Peyer's patch (tissue), 4 donors: Measurements from ENCODE around the gene SEC23A. TPM values are rescaled to one million over a fixed set of nuclear protein-coding genes. Genes with fewer than 3 reads are reported as not detected.

ENCODE experiments used
- DNase-seq, 3 donors: peaks; one replicate each; pipeline ENCODE4 v3.0.0-alpha.2; 2017 to 2019
- H3K27ac ChIP-seq, 4 donors: fragments of 200-600 bp; sonication (generic); one replicate each; pipeline ENCODE4 v1.5.1; 2016 to 2019
- H3K27me3 ChIP-seq, 2 donors: fragments of 200-600 bp; sonication (generic); one replicate each; pipeline ENCODE4 v1.5.1; 2019
- H3K36me3 ChIP-seq, 3 donors: fragments of 200-600 bp; sonication (generic); one replicate each; pipeline ENCODE4 v1.5.1; 2016 to 2019
- H3K4me1 ChIP-seq, 4 donors: fragments of 200-600 bp; sonication (generic); one replicate each; pipeline ENCODE4 v1.5.1; 2016 to 2019
- H3K4me3 ChIP-seq, 4 donors: fragments of 200-600 bp; sonication (generic); 1 replicate in 3 of 4; 2 replicates in 1 of 4; pipeline ENCODE4 v1.5.1; 2016 to 2019; ENCODE audit warnings: mild to moderate bottlenecking in 1 of 4
- H3K9me3 ChIP-seq, 4 donors: fragments of 200-600 bp; sonication (generic); one replicate each; pipeline ENCODE4 v1.5.1; 2016 to 2019; ENCODE audit warnings: mild to moderate bottlenecking in 1 of 4
- POLR2A ChIP-seq, 2 donors: fragments of 450-650 bp; IDR thresholded peaks; one replicate each; pipeline ENCODE4 v1.5.1; 2017; ENCODE audit warnings: antibody characterized with exemption in 2 of 2, mild to moderate bottlenecking in 2 of 2, moderate library complexity in 2 of 2
- total RNA-seq, 4 donors: library from RNA; depleted of rRNA; stranded (reverse); fragments of >200 nt; gene quantifications; one replicate each; pipeline ENCODE4 v1.1.0, GENCODE V29; 2016
- TF ChIP-seq, protein P1 (sequence below), 6 experiments: fragments of 450-650 bp in 4 of 6; fragments of 200-600 bp in 2 of 6; sonication (generic) in 1 of 6; IDR thresholded peaks; one replicate each; pipeline ENCODE4 v1.5.1; 2017 to 2019; ENCODE audit warnings: antibody characterized with exemption in 6 of 6, mild to moderate bottlenecking in 3 of 6, moderate library complexity in 1 of 6

SEC23A gene
- total RNA-seq, 4 donors from 2014 or later, result 118 to 260 (median 188) TPM

- peaks cover 0 to 63% (median 0%) of the 10 kb centered on the region in 3 donors for H3K36me3 ChIP-seq
Observed at GRCh38 chr14:39094515-39094914, 8.5 kb downstream of the SEC23A start.

DNA sequence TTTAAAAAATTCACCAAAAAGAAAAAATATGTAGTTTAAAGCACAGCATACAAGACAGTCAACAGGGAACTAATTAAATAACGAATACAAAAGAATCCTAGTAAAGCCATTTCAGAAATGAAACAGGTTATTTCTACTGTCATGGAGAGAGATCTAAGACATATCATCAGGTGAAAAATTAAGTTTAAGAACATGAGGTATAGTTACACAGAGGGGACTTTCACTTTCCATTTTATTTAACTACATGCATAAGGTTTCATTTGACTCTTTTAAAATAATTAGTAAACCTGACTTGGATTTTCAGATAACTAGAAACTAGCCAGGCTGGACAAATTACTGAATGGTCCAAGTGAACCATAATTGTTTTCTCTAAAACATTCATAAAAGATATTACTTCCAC, 11.3 kb downstream of the SEC23A start:
- peaks cover 0 to 9% (median 0%) of the 10 kb centered on the region in 4 donors for H3K4me1 ChIP-seq
- H3K27ac ChIP-seq, result no peak overlapping the region
- H3K27me3 ChIP-seq, result no peaks in the 10 kb centered on the region
- H3K4me3 ChIP-seq, result no peak overlapping the region
- DNase-seq, result no peak
- peaks cover 0 to 86% (median 0%) of the 10 kb centered on the region in 3 donors for H3K36me3 ChIP-seq
- TF ChIP-seq, protein P1, sequence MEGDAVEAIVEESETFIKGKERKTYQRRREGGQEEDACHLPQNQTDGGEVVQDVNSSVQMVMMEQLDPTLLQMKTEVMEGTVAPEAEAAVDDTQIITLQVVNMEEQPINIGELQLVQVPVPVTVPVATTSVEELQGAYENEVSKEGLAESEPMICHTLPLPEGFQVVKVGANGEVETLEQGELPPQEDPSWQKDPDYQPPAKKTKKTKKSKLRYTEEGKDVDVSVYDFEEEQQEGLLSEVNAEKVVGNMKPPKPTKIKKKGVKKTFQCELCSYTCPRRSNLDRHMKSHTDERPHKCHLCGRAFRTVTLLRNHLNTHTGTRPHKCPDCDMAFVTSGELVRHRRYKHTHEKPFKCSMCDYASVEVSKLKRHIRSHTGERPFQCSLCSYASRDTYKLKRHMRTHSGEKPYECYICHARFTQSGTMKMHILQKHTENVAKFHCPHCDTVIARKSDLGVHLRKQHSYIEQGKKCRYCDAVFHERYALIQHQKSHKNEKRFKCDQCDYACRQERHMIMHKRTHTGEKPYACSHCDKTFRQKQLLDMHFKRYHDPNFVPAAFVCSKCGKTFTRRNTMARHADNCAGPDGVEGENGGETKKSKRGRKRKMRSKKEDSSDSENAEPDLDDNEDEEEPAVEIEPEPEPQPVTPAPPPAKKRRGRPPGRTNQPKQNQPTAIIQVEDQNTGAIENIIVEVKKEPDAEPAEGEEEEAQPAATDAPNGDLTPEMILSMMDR (IDR thresholded peaks at IDR 0.05), result no peak
- no peak for TF ChIP-seq POLR2A (IDR thresholded peaks at IDR 0.05)
- no peaks in the 10 kb centered on the region for H3K9me3 ChIP-seq

More at GRCh38 chr14:39094515-39094914, 8.5 kb downstream of the SEC23A start:
- Histone ChIP-seq H3K27ac (no peak overlapping the region), H3K9me3 (no peaks in the 10 kb centered on the region), H3K4me1 (peaks cover 0 to 35% (median 0%) of the 10 kb centered on the region in 4 donors), H3K4me3 (no peak overlapping the region), H3K27me3 (no peaks in the 10 kb centered on the region)
- TF ChIP-seq, protein P1 (IDR thresholded peaks at IDR 0.05), result no peak
- no peak for TF ChIP-seq POLR2A (IDR thresholded peaks at IDR 0.05)
- no peak for DNase-seq

DNA sequence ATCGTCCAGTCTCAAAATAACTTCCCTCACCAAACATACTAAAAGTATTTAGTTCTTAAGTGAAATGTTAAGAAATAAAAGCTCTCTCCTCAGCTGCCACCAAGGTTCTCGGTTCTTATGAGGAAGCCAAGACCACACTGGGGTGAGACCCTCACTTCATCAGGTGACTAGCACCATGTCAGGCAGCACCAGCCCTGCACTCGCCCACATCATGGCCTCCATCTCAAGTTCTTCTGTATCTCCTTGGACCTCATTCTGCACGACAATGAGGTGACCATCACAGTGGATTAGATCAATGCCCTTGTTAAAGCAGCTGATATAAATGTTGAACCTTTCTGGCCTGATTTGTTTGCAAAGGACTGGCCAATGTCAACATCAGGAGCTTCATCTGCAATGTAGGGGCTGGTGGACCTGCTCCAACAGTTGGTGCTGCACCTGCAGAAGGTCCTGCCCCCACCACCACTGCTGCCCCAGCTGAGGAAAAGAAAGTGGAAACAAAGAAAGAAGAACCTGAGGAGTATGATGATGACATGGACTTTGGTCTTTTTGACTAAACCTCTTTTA, 12.4 kb downstream of the SEC23A start:
- no peak for DNase-seq
- no peaks in the 10 kb centered on the region for H3K27me3 ChIP-seq
- H3K27ac ChIP-seq, result no peak overlapping the region
- no peak overlapping the region for H3K4me3 ChIP-seq
- no peaks in the 10 kb centered on the region for H3K9me3 ChIP-seq
- H3K36me3 ChIP-seq, result peaks cover 0 to 89% (median 0%) of the 10 kb centered on the region in 3 donors
- peaks cover 0 to 9% (median 0%) of the 10 kb centered on the region in 4 donors for H3K4me1 ChIP-seq
- TF ChIP-seq, protein P1 (IDR thresholded peaks at IDR 0.05), result no peak
- TF ChIP-seq POLR2A (IDR thresholded peaks at IDR 0.05), result no peak

DNA sequence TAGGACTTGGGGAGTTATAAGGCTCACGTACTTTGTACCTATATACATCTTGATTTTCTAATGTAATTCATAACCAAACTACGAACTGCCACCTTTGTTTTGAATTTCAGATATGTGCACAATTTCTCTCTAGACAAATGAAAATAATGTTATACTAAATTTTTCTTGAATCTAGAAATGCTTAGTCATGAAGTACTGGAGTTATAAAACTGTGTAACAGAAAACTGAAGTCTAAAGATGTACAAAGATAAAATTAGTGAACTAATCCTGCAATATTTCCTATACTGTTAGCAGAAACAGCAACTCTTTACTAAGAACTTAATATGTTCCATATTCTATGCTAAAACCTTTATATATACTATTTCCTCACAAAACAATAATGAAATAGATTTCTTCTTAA, 15.5 kb downstream of the SEC23A start:
- peaks cover 0 to 9% (median 0%) of the 10 kb centered on the region in 4 donors for H3K4me1 ChIP-seq
- DNase-seq, result no peak
- TF ChIP-seq POLR2A (IDR thresholded peaks at IDR 0.05), result no peak
- TF ChIP-seq, protein P1 (IDR thresholded peaks at IDR 0.05), result no peak
- H3K36me3 ChIP-seq, result peaks cover 0 to 91% (median 0%) of the 10 kb centered on the region in 3 donors
- H3K27me3 ChIP-seq, result no peaks in the 10 kb centered on the region
- no peak overlapping the region for H3K27ac ChIP-seq
- no peak overlapping the region for H3K4me3 ChIP-seq
- H3K9me3 ChIP-seq, result no peaks in the 10 kb centered on the region

GRCh38 chr14:39085933-39086332, 17.1 kb downstream of the SEC23A start:
- Histone ChIP-seq H3K4me1 (no peaks in the 10 kb centered on the region), H3K9me3 (no peaks in the 10 kb centered on the region), H3K4me3 (no peak overlapping the region), H3K27ac (no peak overlapping the region), H3K36me3 (peaks cover 0 to 85% (median 0%) of the 10 kb centered on the region in 3 donors), H3K27me3 (no peaks in the 10 kb centered on the region)
- no peak for DNase-seq
- TF ChIP-seq, protein P1 (IDR thresholded peaks at IDR 0.05), result no peak
